ENCODE data around the gene ZNF518B.

GRCh38 chr4:10442976-10443375, 14.2 kb downstream of the ZNF518B start:
- TF ChIP-seq REST (IDR thresholded peaks at IDR 0.05; ENCODE audit: borderline replicate concordance) (no peak), RAD21 (conservative IDR thresholded peaks at IDR 0.05) (no peak), EP300 (conservative IDR thresholded peaks at IDR 0.05; ENCODE audit: poor library complexity, severe bottlenecking) (no peak)
- TF ChIP-seq, protein P1, sequence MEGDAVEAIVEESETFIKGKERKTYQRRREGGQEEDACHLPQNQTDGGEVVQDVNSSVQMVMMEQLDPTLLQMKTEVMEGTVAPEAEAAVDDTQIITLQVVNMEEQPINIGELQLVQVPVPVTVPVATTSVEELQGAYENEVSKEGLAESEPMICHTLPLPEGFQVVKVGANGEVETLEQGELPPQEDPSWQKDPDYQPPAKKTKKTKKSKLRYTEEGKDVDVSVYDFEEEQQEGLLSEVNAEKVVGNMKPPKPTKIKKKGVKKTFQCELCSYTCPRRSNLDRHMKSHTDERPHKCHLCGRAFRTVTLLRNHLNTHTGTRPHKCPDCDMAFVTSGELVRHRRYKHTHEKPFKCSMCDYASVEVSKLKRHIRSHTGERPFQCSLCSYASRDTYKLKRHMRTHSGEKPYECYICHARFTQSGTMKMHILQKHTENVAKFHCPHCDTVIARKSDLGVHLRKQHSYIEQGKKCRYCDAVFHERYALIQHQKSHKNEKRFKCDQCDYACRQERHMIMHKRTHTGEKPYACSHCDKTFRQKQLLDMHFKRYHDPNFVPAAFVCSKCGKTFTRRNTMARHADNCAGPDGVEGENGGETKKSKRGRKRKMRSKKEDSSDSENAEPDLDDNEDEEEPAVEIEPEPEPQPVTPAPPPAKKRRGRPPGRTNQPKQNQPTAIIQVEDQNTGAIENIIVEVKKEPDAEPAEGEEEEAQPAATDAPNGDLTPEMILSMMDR (IDR thresholded peaks at IDR 0.05; ENCODE audit: poor library complexity, severe bottlenecking) = no peak
